K562 (cell line): Measurements from ENCODE around the gene AGPAT2. TPM values are rescaled to one million over a fixed set of nuclear protein-coding genes. Genes with fewer than 3 reads are reported as not detected.

Experiments
- CBX2 ChIP-seq: fragments of 200-600 bp; sonication (generic); IDR thresholded peaks from one replicate; pipeline ENCODE4 v1.6.1; 2012; ENCODE audit warnings: mild to moderate bottlenecking, low read length, inconsistent platforms; ENCODE audit not compliant: insufficient read depth, poor library complexity, severe bottlenecking
- CCNT2 ChIP-seq: IDR thresholded peaks from 2 replicates; pipeline ENCODE4 v1.6.1; 2011; ENCODE audit warnings: borderline replicate concordance, low read depth, mild to moderate bottlenecking, moderate library complexity, mixed read lengths, low read length; ENCODE audit not compliant: insufficient read length; ENCODE audit errors: extremely low read depth
- FUS ChIP-seq: fragments of 200-400 bp; formaldehyde crosslinking; optimal IDR thresholded peaks from 2 replicates; pipeline ENCODE3; 2017; ENCODE audit warnings: low read depth, low read length
- KHSRP ChIP-seq: fragments of 450-650 bp; IDR thresholded peaks from 2 replicates; pipeline ENCODE4 v1.6.1; 2017
- MBD2 ChIP-seq: sonication (generic); IDR thresholded peaks from 2 replicates; pipeline ENCODE4 v1.6.1; 2016; ENCODE audit warnings: low read depth, borderline replicate concordance
- MYNN ChIP-seq, 2 experiments: sonication (generic); formaldehyde crosslinking in 1 of 2; IDR thresholded peaks; 2 replicates each; pipeline versions ENCODE4 v1.5.0 to v1.6.1; 2016 to 2020; ENCODE audit warnings: antibody characterized with exemption in 1 of 2, missing genetic modification reagents in 1 of 2
- POLR2A ChIP-seq: fragments of 450-650 bp; conservative IDR thresholded peaks from 2 replicates; pipeline ENCODE4 v1.6.1; 2016
- POLR2AphosphoS2 ChIP-seq: IDR thresholded peaks from 2 replicates; pipeline ENCODE4 v1.6.1; 2012; ENCODE audit warnings: low read length, improper control_type of control experiment
- POLR2G ChIP-seq: fragments of 200-400 bp; formaldehyde crosslinking; IDR thresholded peaks from 2 replicates; pipeline ENCODE4 v1.6.1; 2017; ENCODE audit warnings: low read depth, mild to moderate bottlenecking, antibody characterized with exemption, low read length, moderate library complexity
- SIRT6 ChIP-seq: IDR thresholded peaks from one replicate; pipeline ENCODE4 v1.6.1; 2012; ENCODE audit warnings: low read depth, mild to moderate bottlenecking, control low read depth, inconsistent platforms, low read length, moderate library complexity
- ZNF586 ChIP-seq: fragments of 450-650 bp; formaldehyde crosslinking; conservative IDR thresholded peaks from 2 replicates; pipeline ENCODE4 v1.4.0; 2020; ENCODE audit warnings: mild to moderate bottlenecking, moderate library complexity
- ZNF764 ChIP-seq: fragments of 250-450 bp; sonication (Bioruptor Pico); IDR thresholded peaks from 2 replicates; pipeline ENCODE4 v1.4.0; 2020; ENCODE audit warnings: low read depth, mild to moderate bottlenecking, moderate library complexity
- polyA plus RNA-seq, 8 experiments: library from polyadenylated mRNA; depleted of rRNA in 4 of 8; stranded (reverse) in 5 of 8; unstranded in 3 of 8; fragments of >200 nt; fragmentation: Nextera tagmentation in 2 of 8; fragmentation: Illumina TruSeq in 1 of 8; extraction: Ambion mirVana in 2 of 8; extraction: Trizol in 1 of 8; gene quantifications; 2 replicates each; pipeline versions ENCODE4 v1.2.1 to v1.2.3, GENCODE V29; 2011 to 2014; ENCODE audit warnings: inconsistent platforms in 1 of 8, missing spikeins in 1 of 8
- total RNA-seq, 7 experiments: library from RNA; depleted of rRNA in 6 of 7; stranded (reverse); fragments of >200 nt in 6 of 7; fragmentation: Illumina TruSeq in 2 of 7; extraction: Trizol in 2 of 7; gene quantifications; 2 replicates each; pipeline versions ENCODE4 v1.2.1 to v1.2.3, GENCODE V29; 2011 to 2021; ENCODE audit warnings: low replicate concordance in 1 of 7
- TF ChIP-seq, protein P1 (sequence below): sonication (generic); formaldehyde crosslinking; IDR thresholded peaks from 2 replicates; pipeline ENCODE4 v1.8.0; 2023; ENCODE audit warnings: mild to moderate bottlenecking, missing genetic modification reagents

AGPAT2 gene
- total and polyA plus RNA-seq, 9 of the 15 experiments (the other 6 are each of a cell fraction or from before 2014, with no cell fraction given): 0.13 to 54.5 (median 23.9) TPM

DNA sequence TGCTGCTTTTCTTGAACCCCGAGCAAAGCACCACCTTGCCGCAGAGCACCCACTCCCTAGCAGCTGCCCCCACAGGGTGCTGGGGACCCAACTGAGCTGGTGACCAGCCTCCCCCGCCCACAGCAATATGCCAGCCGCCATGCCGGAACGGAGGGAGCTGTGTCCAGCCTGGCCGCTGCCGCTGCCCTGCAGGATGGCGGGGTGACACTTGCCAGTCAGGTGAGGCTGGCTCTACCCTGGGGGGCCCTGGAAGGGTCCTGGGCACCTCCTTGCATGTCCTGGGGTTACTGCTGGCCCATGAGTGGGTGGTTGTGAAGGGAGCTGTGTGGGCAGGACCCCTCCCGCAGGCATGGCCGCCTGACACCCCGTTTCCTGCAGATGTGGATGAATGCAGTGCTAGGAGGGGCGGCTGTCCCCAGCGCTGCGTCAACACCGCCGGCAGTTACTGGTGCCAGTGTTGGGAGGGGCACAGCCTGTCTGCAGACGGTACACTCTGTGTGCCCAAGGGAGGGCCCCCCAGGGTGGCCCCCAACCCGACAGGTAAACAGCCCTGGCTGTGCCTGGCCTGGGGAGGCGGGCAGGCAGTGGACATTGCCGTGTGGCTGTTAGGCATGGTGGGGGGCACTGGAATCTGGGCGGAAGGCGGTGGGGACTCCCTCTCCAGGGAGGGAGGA, 17.3 kb downstream of the AGPAT2 start (continued):
- peak; percentile 14; the same call in 1 of the 2 replicates for TF ChIP-seq MYNN (IDR thresholded peaks at IDR 0.05)
- no peak for TF ChIP-seq MYNN (CRISPR knock-in tag; IDR thresholded peaks at IDR 0.05)
- peak; percentile 39 for TF ChIP-seq SIRT6
- TF ChIP-seq FUS: peak; percentile 30
- TF ChIP-seq POLR2A: peak; percentile 70
- no peak for TF ChIP-seq ZNF764 (CRISPR knock-in tag)
- TF ChIP-seq CBX2: no peak
- peak; percentile 87 for TF ChIP-seq POLR2G
- 0 out of 2 replicates have a peak, but pooled peaks have one; percentile 50 for TF ChIP-seq POLR2AphosphoS2
- TF ChIP-seq ZNF586 (CRISPR knock-in tag): no peak
- no peak for TF ChIP-seq CCNT2
- TF ChIP-seq KHSRP: no peak
- 0 out of 2 replicates have a peak, but pooled peaks have one; percentile 26 for TF ChIP-seq MBD2
- TF ChIP-seq, protein P1, sequence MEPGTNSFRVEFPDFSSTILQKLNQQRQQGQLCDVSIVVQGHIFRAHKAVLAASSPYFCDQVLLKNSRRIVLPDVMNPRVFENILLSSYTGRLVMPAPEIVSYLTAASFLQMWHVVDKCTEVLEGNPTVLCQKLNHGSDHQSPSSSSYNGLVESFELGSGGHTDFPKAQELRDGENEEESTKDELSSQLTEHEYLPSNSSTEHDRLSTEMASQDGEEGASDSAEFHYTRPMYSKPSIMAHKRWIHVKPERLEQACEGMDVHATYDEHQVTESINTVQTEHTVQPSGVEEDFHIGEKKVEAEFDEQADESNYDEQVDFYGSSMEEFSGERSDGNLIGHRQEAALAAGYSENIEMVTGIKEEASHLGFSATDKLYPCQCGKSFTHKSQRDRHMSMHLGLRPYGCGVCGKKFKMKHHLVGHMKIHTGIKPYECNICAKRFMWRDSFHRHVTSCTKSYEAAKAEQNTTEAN (CRISPR knock-in tag): no peak
